Suprapubic skin (tissue), 4 donors: Measurements from ENCODE around the gene MDFIC.

Source experiments
- POLR2A ChIP-seq, 2 donors: fragments of 450-650 bp; IDR thresholded peaks; one replicate each; pipeline ENCODE4 v1.6.1; 2017; ENCODE audit warnings: antibody characterized with exemption in 2 of 2, mild to moderate bottlenecking in 2 of 2, moderate library complexity in 2 of 2
- POLR2AphosphoS5 ChIP-seq, 3 donors: sonication (generic); formaldehyde crosslinking; IDR thresholded peaks; one replicate each; pipeline ENCODE4 v1.6.1; 2017; ENCODE audit warnings: antibody characterized with exemption in 3 of 3
- TF ChIP-seq, protein P1 (sequence below), 2 donors: fragments of 200-600 bp in 1 of 2; fragments of 450-650 bp in 1 of 2; sonication (generic) in 1 of 2; IDR thresholded peaks; one replicate each; pipeline ENCODE4 v1.5.1; 2016 to 2019; ENCODE audit warnings: antibody characterized with exemption in 2 of 2, mild to moderate bottlenecking in 1 of 2, moderate library complexity in 1 of 2

DNA sequence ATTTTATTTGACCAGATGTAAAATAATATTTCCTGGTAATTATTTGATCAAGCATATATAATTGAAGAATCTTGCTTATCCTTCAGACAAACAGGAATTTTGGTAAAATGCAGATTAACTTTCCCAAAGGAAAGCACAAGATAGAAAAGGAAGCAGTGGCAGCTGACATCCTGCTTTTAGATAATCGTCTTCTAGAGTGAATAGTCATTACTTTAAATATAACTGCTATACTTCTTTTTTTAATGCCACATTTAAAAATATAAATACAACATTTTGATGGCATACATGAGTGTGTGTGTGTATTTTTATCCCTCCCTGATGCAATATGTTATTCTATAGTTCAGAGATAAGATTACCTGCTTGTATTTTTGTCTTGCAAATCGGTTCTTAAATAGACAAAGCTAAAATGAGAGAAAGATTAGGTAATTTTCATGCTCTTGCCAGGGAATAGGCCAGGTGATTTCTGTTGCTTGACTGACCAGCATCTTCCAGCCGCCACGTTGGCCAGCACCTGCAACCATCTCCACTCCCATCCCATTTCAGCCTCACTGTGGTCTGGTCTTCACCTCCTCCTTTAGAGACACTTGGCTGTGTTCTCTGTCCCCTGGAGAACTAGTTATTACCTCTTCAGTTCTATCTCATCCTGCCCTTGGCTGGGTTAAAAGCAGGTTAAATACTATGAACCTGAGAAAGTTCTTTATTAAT, 58.1 kb downstream of the MDFIC start:
- TF ChIP-seq, protein P1, sequence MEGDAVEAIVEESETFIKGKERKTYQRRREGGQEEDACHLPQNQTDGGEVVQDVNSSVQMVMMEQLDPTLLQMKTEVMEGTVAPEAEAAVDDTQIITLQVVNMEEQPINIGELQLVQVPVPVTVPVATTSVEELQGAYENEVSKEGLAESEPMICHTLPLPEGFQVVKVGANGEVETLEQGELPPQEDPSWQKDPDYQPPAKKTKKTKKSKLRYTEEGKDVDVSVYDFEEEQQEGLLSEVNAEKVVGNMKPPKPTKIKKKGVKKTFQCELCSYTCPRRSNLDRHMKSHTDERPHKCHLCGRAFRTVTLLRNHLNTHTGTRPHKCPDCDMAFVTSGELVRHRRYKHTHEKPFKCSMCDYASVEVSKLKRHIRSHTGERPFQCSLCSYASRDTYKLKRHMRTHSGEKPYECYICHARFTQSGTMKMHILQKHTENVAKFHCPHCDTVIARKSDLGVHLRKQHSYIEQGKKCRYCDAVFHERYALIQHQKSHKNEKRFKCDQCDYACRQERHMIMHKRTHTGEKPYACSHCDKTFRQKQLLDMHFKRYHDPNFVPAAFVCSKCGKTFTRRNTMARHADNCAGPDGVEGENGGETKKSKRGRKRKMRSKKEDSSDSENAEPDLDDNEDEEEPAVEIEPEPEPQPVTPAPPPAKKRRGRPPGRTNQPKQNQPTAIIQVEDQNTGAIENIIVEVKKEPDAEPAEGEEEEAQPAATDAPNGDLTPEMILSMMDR (IDR thresholded peaks at IDR 0.05) = no peak
- TF ChIP-seq POLR2AphosphoS5 (IDR thresholded peaks at IDR 0.05) (no peak), POLR2A (IDR thresholded peaks at IDR 0.05) (no peak)
